Naive thymus-derived CD8-positive, alpha-beta T cell (primary cell): ENCODE results near the gene TRPM1. TPM values are rescaled to one million over a fixed set of nuclear protein-coding genes. Genes with fewer than 3 reads are reported as not detected.
A peak's percentile ranks its signal among the peaks of the same experiment; 100 is the strongest.

Experiments used
- ATAC-seq, 2 donors: fragments of 150-1000 bp; cut with Tn5 transposase in 1 of 2; sonication (Bioruptor Pico), chemical (Tn5 transposase) in 1 of 2; 1 replicate in 1 of 2; 2 replicates in 1 of 2; pipeline ENCODE4 v1.10.0; 2021; ENCODE audit warnings: mild to moderate bottlenecking in 2 of 2, moderate library complexity in 2 of 2
- POLR2A ChIA-PET: fragments of 350-600 bp; sonication (Branson Sonifier 250); formaldehyde crosslinking; loops from one replicate; lab custom pipeline; 2021; ENCODE audit warnings: antibody characterized with exemption; lab: Charles Lee
- DNase-seq, 10 donors: peaks; one replicate each; pipeline versions ENCODE4 v3.0.0 to v3.0.0-alpha.2; 2020 to 2022
- H3K27ac Mint-ChIP-seq, 10 donors: one replicate each; pipeline ENCODE4 v1.8.0; 2020 to 2022; ENCODE audit warnings: mild to moderate bottlenecking in 10 of 10, mixed read lengths in 10 of 10, moderate library complexity in 4 of 10, inconsistent platforms in 1 of 10
- H3K27me3 Mint-ChIP-seq, 5 donors: one replicate each; pipeline ENCODE4 v1.8.0; 2021 to 2022; ENCODE audit warnings: mixed read lengths in 5 of 5
- H3K36me3 Mint-ChIP-seq, 3 donors: one replicate each; pipeline ENCODE4 v1.8.0; 2020 to 2022; ENCODE audit warnings: mixed read lengths in 3 of 3, mild to moderate bottlenecking in 2 of 3, inconsistent platforms in 1 of 3
- H3K4me1 Mint-ChIP-seq, 4 donors: one replicate each; pipeline ENCODE4 v1.8.0; 2021 to 2022; ENCODE audit warnings: mixed read lengths in 4 of 4
- H3K4me3 Mint-ChIP-seq, 10 donors: one replicate each; pipeline ENCODE4 v1.8.0; 2020 to 2022; ENCODE audit warnings: mild to moderate bottlenecking in 10 of 10, mixed read lengths in 10 of 10, moderate library complexity in 6 of 10, inconsistent platforms in 1 of 10
- H3K9me3 Mint-ChIP-seq, 9 donors: one replicate each; pipeline ENCODE4 v1.8.0; 2020 to 2022; ENCODE audit warnings: mixed read lengths in 9 of 9, mild to moderate bottlenecking in 3 of 9, inconsistent platforms in 1 of 9, moderate library complexity in 1 of 9
- microRNA-seq: library from miRNA; unstranded; fragments of <30 nt; microRNA quantifications from one replicate; pipeline ENCODE4 v1.2.0, GENCODE V29; 2022; ENCODE audit warnings: borderline microRNAs expressed
- polyA plus RNA-seq, 3 donors: library from polyadenylated mRNA; unstranded; fragments of 300-500 nt; fragmentation: Illumina TruSeq; gene quantifications; one replicate each; pipeline ENCODE4 v1.2.3, GENCODE V29; 2021
- total RNA-seq, 8 experiments: library from RNA in 2 of 8; stranded (reverse) in 2 of 8; gene quantifications; one replicate each; pipeline ENCODE4 v1.2.3 and lab custom pipeline; 2021 to 2026

The TRPM1 gene
- total and polyA plus RNA-seq, 5 experiments from 2014 or later: not detected

DNA sequence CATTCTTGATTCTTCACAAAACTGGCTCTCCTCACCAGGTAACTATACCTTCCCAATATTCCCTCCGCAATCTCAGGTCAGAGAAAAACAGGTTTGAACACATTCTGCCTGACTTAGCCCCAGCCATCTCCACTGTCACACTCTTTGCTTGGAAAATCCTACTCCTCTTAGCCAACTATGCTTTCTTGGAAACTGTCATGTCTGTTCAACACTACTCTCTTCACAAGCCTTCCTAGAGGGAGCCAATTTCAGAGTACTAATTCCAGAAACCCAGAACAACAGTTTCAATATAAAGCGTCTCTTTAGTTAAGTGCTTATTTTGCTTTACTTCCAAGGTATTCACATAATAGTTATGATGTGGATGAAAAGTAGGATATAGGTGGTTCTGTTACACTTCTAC lies 131.8 kb downstream of the TRPM1 start:
- H3K27me3 Mint-ChIP-seq: no peaks in the 10 kb centered on the region
- H3K4me1 Mint-ChIP-seq: peaks cover 10 to 41% (median 37%) of the 10 kb centered on the region in 4 donors
- ATAC-seq (no peak), DNase-seq (no peak)
- POLR2A ChIA-PET: no interaction called here
- H3K9me3 Mint-ChIP-seq: no peaks in the 10 kb centered on the region
- H3K36me3 Mint-ChIP-seq: peaks cover 0 to 77% (median 21%) of the 10 kb centered on the region in 3 donors
- H3K27ac Mint-ChIP-seq: peak overlapping the region in 5 of 10 donors; percentile 1 to 50 (median 18)
- no peak overlapping the region for H3K4me3 Mint-ChIP-seq

DNA sequence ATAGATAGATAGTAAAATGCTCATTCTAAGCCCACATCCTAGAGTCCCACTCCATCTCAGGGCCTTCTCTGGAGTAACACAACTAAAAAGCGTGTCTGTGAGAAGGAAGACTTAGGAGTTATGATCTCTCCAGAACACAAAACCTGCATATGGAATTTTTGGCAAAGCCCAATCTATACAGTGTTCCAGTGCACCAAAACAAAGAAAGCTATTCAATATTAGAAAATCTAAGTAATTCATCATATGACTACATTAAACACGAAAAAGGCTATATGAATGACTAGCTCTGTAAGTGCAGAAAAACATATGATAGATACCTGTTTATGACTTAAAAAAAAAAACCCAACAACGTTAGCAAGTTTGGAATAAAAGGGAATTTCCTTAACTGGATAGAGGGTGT lies 137.8 kb downstream of the TRPM1 start:
- H3K4me3 Mint-ChIP-seq: peak overlapping the region in 1 of 10 donors; percentile 33
- H3K36me3 Mint-ChIP-seq: peaks cover 5 to 73% (median 9%) of the 10 kb centered on the region in 3 donors
- POLR2A ChIA-PET: no interaction called here
- H3K4me1 Mint-ChIP-seq: peaks cover 14 to 40% (median 29%) of the 10 kb centered on the region in 4 donors
- H3K9me3 Mint-ChIP-seq: no peaks in the 10 kb centered on the region
- no peaks in the 10 kb centered on the region for H3K27me3 Mint-ChIP-seq
- H3K27ac Mint-ChIP-seq: peak overlapping the region in 4 of 10 donors; percentile 21 to 56 (median 53)
- ATAC-seq (no peak), DNase-seq (no peak)

DNA sequence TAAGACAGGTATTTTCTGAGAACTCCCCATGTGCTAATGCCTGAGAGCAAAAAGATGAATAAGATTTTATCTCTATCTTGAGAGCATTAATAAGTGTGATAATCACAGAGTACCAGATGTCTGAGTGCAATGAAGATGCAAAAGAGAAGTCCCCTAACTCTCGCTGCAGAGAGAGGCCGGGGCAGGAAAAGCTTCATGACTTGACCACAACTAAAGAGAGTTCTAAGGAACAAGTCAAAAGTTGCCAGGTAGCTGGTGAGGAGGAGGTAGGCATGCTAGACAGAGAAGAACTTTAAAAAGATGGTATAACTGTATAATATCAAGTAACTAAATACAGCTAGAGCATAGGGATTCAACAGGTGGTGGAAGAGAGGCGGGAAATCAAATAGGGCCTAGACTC lies 138.9 kb downstream of the TRPM1 start:
- peak overlapping the region in 8 of 10 donors; percentile 0 to 63 (median 29) for H3K4me3 Mint-ChIP-seq
- no peaks in the 10 kb centered on the region for H3K27me3 Mint-ChIP-seq
- peak overlapping the region in 9 of 10 donors; percentile 2 to 77 (median 49) for H3K27ac Mint-ChIP-seq
- DNase-seq: peak in 2 of 10 donors; percentile 41 to 44
- H3K4me1 Mint-ChIP-seq: peaks cover 18 to 37% (median 26%) of the 10 kb centered on the region in 4 donors
- no peaks in the 10 kb centered on the region for H3K9me3 Mint-ChIP-seq
- POLR2A ChIA-PET: no interaction called here
- peaks cover 5 to 80% (median 13%) of the 10 kb centered on the region in 3 donors for H3K36me3 Mint-ChIP-seq
- ATAC-seq: peak; percentile 52 to 77

DNA sequence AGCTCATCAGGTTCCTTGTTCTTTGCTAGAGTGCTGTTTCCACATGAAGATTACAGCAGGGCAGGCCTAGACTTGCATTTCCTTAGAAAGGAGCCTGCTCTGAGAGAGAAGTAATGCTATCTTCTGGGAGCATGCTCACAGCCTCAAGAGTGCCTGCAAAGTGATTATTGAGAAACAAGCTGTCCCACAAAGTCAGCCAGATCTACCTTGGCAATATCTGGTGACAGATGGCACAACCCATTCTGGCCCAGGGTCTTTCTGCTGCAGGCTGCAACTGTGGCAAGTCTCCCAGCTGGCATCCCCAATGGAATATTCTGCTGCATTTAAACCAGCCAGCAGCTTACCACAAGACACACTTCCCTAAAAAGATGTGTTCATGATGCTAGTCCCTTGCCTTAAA lies 139.4 kb downstream of the TRPM1 start:
- POLR2A ChIA-PET: no interaction called here
- Mint-ChIP-seq H3K9me3 (no peaks in the 10 kb centered on the region), H3K27ac (peak overlapping the region in 4 of 10 donors; percentile 33 to 88 (median 61)), H3K27me3 (no peaks in the 10 kb centered on the region), H3K4me3 (no peak overlapping the region), H3K4me1 (peaks cover 18 to 37% (median 27%) of the 10 kb centered on the region in 4 donors), H3K36me3 (peaks cover 5 to 80% (median 13%) of the 10 kb centered on the region in 3 donors)
- ATAC-seq: no peak
- DNase-seq: no peak

DNA sequence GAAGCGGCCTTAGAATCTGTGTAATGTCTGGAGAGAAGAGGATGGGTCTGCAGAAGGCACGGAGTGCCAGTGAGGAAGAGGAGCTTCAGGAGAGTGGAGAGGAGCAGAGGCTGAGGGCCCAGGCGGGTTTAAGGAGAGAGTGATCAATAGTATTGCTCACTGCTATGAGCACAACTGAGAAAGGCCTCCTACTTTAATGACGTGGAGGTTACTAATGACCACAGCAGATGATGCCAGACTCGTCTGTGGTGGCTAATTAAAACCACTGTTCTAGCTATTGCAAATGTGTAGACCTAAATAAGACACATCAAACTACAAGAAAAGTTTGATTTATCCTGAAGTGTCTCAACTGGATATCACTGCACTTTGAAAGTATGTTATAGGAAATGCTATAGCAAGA lies 143.3 kb downstream of the TRPM1 start:
- POLR2A ChIA-PET: no interaction called here
- Mint-ChIP-seq H3K27me3 (no peaks in the 10 kb centered on the region), H3K27ac (peak overlapping the region in 4 of 10 donors; percentile 3 to 77 (median 46)), H3K36me3 (peaks cover 11 to 87% (median 32%) of the 10 kb centered on the region in 3 donors), H3K4me3 (no peak overlapping the region), H3K4me1 (peaks cover 10 to 23% (median 21%) of the 10 kb centered on the region in 4 donors), H3K9me3 (no peaks in the 10 kb centered on the region)
- no peak for DNase-seq
- ATAC-seq: no peak

DNA sequence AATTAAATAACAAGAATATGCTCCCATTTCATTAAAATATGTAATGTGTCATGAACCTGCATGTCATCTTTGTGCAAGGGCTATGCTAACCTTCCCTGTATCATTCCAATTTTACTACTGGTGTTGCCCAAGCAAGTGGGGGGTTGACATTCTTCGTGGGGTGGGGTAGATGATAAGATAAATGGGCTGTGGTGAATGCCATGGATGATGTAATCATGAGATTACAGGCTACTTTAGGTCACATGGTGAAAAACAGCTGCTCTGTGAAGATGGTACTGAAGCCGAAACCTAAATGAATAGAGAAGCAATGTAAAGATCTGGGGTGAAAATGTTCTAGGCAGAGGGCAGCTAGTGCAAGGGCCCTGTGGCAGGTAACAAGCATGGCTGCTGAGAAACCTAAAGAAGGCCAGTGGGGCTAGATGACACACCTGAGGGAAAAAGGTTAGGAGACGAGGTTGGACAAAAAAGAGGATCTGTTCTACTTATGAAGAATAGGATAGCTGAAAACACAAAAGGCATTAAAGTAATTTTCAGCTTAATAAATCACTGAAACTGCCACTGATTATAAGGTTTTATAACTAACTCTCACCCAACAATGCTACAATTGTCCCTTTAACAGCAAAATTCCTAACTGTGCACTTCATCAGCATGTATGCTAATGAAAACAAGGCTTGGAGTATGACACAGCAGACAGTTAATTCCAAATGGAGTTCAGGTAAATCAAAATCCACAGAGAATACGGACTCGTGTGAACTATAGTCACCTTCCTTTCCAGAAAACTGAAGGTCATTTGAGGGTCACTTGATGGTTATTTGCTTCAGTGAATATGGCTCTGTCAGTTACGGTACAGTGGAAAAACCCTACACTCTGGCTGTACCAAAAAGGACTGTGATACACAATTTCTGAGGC lies 145.1 kb downstream of the TRPM1 start:
- Mint-ChIP-seq H3K4me3 (no peak overlapping the region), H3K27ac (peak overlapping the region in 7 of 10 donors; percentile 6 to 82 (median 42)), H3K36me3 (peaks cover 10 to 94% (median 47%) of the 10 kb centered on the region in 3 donors), H3K27me3 (no peaks in the 10 kb centered on the region), H3K9me3 (no peaks in the 10 kb centered on the region), H3K4me1 (peaks cover 0 to 9% (median 6%) of the 10 kb centered on the region in 4 donors)
- DNase-seq: no peak
- POLR2A ChIA-PET: no interaction called here
- ATAC-seq: no peak

DNA sequence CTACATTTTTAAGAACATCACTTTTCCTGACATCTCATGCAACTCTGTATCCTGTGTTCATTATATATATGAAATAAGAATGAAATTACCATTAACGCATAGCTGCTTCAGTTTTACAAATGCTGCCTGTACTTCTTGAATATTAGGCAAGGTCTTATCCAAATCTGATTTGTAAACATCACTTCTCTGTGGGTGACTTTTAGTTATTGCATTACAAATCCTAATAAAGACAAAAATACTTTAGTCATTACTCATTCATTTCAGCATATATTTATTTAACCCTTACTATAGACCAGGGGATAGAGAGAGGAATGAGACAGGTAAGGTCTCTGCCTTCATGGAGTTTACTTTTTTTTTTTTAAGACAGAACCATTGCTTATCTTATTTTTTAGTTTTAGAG lies 146.9 kb downstream of the TRPM1 start:
- POLR2A ChIA-PET: no interaction called here
- peaks cover 9 to 95% (median 64%) of the 10 kb centered on the region in 3 donors for H3K36me3 Mint-ChIP-seq

DNA sequence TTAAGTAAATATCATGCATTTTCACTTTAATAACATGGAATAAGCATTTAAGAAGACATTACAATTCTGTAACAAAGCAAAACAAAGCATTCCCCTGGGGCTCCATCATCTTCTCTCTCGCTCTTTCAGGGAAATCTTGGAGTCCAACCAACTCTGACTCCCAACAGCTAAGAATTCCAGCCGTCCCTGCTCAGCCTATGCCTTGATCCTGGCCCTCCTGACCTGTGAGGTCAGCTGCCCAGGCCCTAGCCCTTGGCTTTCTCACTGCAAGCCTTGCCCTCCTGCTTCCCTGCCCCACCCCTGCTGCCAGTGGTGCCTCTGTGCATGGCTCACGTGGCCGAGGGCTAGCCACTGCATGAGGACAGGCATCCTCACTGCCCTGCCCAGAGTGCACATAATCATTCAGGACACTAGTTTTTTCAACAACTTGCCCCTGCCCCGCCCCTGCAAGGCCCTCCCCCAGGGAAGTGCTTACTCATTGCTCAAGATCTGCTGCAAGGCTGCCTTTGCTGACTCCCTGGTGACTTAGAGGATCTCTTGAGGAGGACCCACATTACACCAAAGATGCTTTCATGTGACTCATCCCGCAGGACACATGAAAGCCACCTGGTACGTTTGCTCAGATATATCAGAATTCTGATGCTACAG lies 147.7 kb downstream of the TRPM1 start:
- peaks cover 0 to 8% (median 0%) of the 10 kb centered on the region in 4 donors for H3K4me1 Mint-ChIP-seq
- H3K27me3 Mint-ChIP-seq: no peaks in the 10 kb centered on the region
- POLR2A ChIA-PET: no interaction called here
- H3K27ac Mint-ChIP-seq: peak overlapping the region in 7 of 10 donors; percentile 38 to 90 (median 65)
- DNase-seq (no peak), ATAC-seq (no peak)
- peaks cover 17 to 95% (median 68%) of the 10 kb centered on the region in 3 donors for H3K36me3 Mint-ChIP-seq
- peaks cover 0 to 4% (median 0%) of the 10 kb centered on the region in 9 donors for H3K9me3 Mint-ChIP-seq
- peak overlapping the region in 1 of 10 donors; percentile 7 for H3K4me3 Mint-ChIP-seq

More for the DNA sequence above, 146.9 kb downstream of the TRPM1 start:
- no peaks in the 10 kb centered on the region for H3K27me3 Mint-ChIP-seq
- peaks cover 0 to 2% (median 0%) of the 10 kb centered on the region in 9 donors for H3K9me3 Mint-ChIP-seq
- H3K4me3 Mint-ChIP-seq: no peak overlapping the region
- DNase-seq: no peak
- peak overlapping the region in 1 of 10 donors; percentile 31 for H3K27ac Mint-ChIP-seq
- peaks cover 0 to 8% (median 2%) of the 10 kb centered on the region in 4 donors for H3K4me1 Mint-ChIP-seq
- ATAC-seq: no peak

DNA sequence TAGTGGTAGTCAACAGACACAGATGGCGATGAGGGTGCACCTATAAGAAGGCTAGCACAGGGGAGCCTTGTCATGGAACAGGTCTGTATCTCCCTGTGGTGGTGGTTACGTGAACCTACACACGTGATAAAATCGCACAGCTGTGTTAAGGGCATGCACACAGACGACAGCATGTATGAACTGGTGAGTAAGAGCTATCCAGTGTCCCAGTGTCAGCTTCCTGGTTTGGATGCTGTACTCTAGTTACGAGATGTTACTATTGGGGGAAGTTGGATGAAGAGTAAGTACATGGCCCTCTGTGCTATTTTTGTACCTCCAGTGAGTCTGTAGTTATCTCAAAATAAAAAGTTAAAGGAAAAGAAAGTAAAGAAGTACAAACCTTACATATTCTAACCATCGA lies 148.3 kb downstream of the TRPM1 start:
- Mint-ChIP-seq H3K4me3 (no peak overlapping the region), H3K27me3 (no peaks in the 10 kb centered on the region), H3K9me3 (peaks cover 0 to 4% (median 0%) of the 10 kb centered on the region in 9 donors), H3K36me3 (peaks cover 17 to 97% (median 72%) of the 10 kb centered on the region in 3 donors), H3K27ac (peak overlapping the region in 5 of 10 donors; percentile 1 to 71 (median 41)), H3K4me1 (peaks cover 0 to 8% (median 0%) of the 10 kb centered on the region in 4 donors)
- DNase-seq: no peak
- POLR2A ChIA-PET: no interaction called here
- no peak for ATAC-seq

Small RNA genes lying within 50 kb of the gene (microRNA-seq; reads per million reads assigned to microRNA genes)
- not detected for gene MIR211

Other genes starting within 250 kb of the TRPM1 start
- 10 to 100 TPM; 32.7 to 34.8 TPM for gene FAN1, start 197.8 kb downstream of the TRPM1 start, total RNA-seq
- 1 to 10 TPM; 7.4 to 10.0 (median 9.4) TPM for gene FAN1, start 197.8 kb downstream of the TRPM1 start, polyA plus RNA-seq
- gene MTMR10, start 110.1 kb downstream of the TRPM1 start, total RNA-seq: 10 to 100 TPM; 40.4 to 40.8 TPM
- gene MTMR10, start 110.1 kb downstream of the TRPM1 start, polyA plus RNA-seq: 1 to 10 TPM; 3.4 to 9.8 (median 4.6) TPM
- gene KLF13, start 225.1 kb upstream of the TRPM1 start, total RNA-seq: 100 to 1,000 TPM; 240 to 244 TPM
- 100 to 1,000 TPM in 1 of 3 donors, 10 to 100 TPM in 2; 70.1 to 102 (median 93.7) TPM for gene KLF13, start 225.1 kb upstream of the TRPM1 start, polyA plus RNA-seq